Mesendoderm (in vitro differentiated cells): ENCODE results near the gene CCR5AS.

Experiments used
- DNase-seq: peaks from one replicate; pipeline ENCODE4 v3.0.0; 2013
- H2AK5ac ChIP-seq: 2 replicates; pipeline ENCODE4 v1.6.1; 2013; ENCODE audit warnings: low read length, inconsistent platforms
- H2BK120ac ChIP-seq: 2 replicates; pipeline ENCODE4 v1.6.1; 2013; ENCODE audit warnings: low read depth, mild to moderate bottlenecking, low read length, moderate library complexity, mixed read lengths
- H2BK15ac ChIP-seq: replicated peaks from 2 replicates; pipeline ENCODE4 v1.6.1; 2013; ENCODE audit warnings: low read depth, mild to moderate bottlenecking, moderate library complexity
- H2BK5ac ChIP-seq: 2 replicates; pipeline ENCODE4 v1.6.1; 2013; ENCODE audit warnings: low read length, inconsistent platforms
- H3K18ac ChIP-seq: 2 replicates; pipeline ENCODE4 v1.6.1; 2013; ENCODE audit warnings: mild to moderate bottlenecking, low read length, mixed read lengths
- H3K23ac ChIP-seq: one replicate; pipeline ENCODE4 v1.6.1; 2013; ENCODE audit warnings: low read length
- H3K27ac ChIP-seq: 2 replicates; pipeline ENCODE4 v1.5.1; 2013; ENCODE audit warnings: low read depth, mild to moderate bottlenecking, inconsistent platforms, low read length, moderate library complexity
- H3K27me3 ChIP-seq: 2 replicates; pipeline ENCODE4 v1.6.1; 2013; ENCODE audit warnings: low read length, control low read depth, mild to moderate bottlenecking, inconsistent platforms; ENCODE audit not compliant: insufficient read depth, poor library complexity
- H3K36me3 ChIP-seq: 2 replicates; pipeline ENCODE4 v1.6.1; 2013; ENCODE audit warnings: low read length, inconsistent platforms; ENCODE audit not compliant: control insufficient read depth, insufficient read depth
- H3K4ac ChIP-seq: one replicate; pipeline ENCODE4 v1.6.1; 2013; ENCODE audit warnings: low read depth, mild to moderate bottlenecking, low read length, moderate library complexity
- H3K4me1 ChIP-seq: 2 replicates; pipeline ENCODE4 v1.6.1; 2013; ENCODE audit warnings: low read depth, low read length, inconsistent platforms; ENCODE audit not compliant: control insufficient read depth
- H3K4me2 ChIP-seq: 2 replicates; pipeline ENCODE4 v1.6.1; 2013; ENCODE audit warnings: low read length
- H3K4me3 ChIP-seq: 2 replicates; pipeline ENCODE4 v1.5.1; 2013; ENCODE audit warnings: mild to moderate bottlenecking, low read length
- H3K56ac ChIP-seq: one replicate; pipeline ENCODE4 v1.6.1; 2013; ENCODE audit warnings: low read length
- H3K79me1 ChIP-seq: 2 replicates; pipeline ENCODE4 v1.6.1; 2013; ENCODE audit warnings: low read length, inconsistent platforms
- H3K79me2 ChIP-seq: 2 replicates; pipeline ENCODE4 v1.6.1; 2013; ENCODE audit warnings: mild to moderate bottlenecking, low read length; ENCODE audit not compliant: control insufficient read depth, insufficient read depth
- H3K9ac ChIP-seq: 2 replicates; pipeline ENCODE4 v1.6.1; 2013; ENCODE audit warnings: low read length, inconsistent platforms
- H4K5ac ChIP-seq: one replicate; pipeline ENCODE4 v1.6.1; 2013; ENCODE audit warnings: low read length
- H4K8ac ChIP-seq: one replicate; pipeline ENCODE4 v1.6.1; 2013; ENCODE audit warnings: low read depth, mild to moderate bottlenecking, control low read depth, low read length, moderate library complexity
- WGBS: extraction: QIAGEN DNeasy Blood & Tissue Kit; methylation state at CpG from one replicate; pipeline ENCODE4 v1.1.7; 2013; ENCODE audit warnings: low lambda C conversion rate, missing lambda C conversion rate; ENCODE audit not compliant: insufficient coverage; ENCODE audit errors: extremely low coverage; 5-methylcytosine and 5-hydroxymethylcytosine counted together

The CCR5AS gene

GRCh38 chr3:46348823-46349482 lies 57.9 kb downstream of the CCR5AS start:
- H3K36me3 ChIP-seq, result no peaks in the 10 kb centered on the region
- H3K56ac ChIP-seq, result no peak overlapping the region
- no peak overlapping the region for H4K8ac ChIP-seq
- no peaks in the 10 kb centered on the region for H3K79me2 ChIP-seq
- DNase-seq, result no peak
- no peak overlapping the region for H2BK5ac ChIP-seq
- H4K5ac ChIP-seq, result no peak overlapping the region
- no peak overlapping the region for H2BK120ac ChIP-seq
- H2BK15ac ChIP-seq, result no peak overlapping the region
- H3K4ac ChIP-seq, result no peak overlapping the region
- H3K4me3 ChIP-seq, result no peak overlapping the region
- H3K4me2 ChIP-seq, result no peak overlapping the region
- H3K27me3 ChIP-seq, result no peaks in the 10 kb centered on the region
- H3K4me1 ChIP-seq, result no peaks in the 10 kb centered on the region
- no peak overlapping the region for H2AK5ac ChIP-seq
- H3K79me1 ChIP-seq, result no peaks in the 10 kb centered on the region
- H3K27ac ChIP-seq, result no peak overlapping the region
- no CpG with 5 or more reads among the region's 3 CpGs for WGBS
- no peak overlapping the region for H3K23ac ChIP-seq
- H3K18ac ChIP-seq, result no peak overlapping the region
- H3K9ac ChIP-seq, result no peak overlapping the region

- H4K5ac ChIP-seq, result no peak overlapping the region
- no peak overlapping the region for H3K56ac ChIP-seq
- no peak overlapping the region for H3K23ac ChIP-seq
- no peaks in the 10 kb centered on the region for H3K27me3 ChIP-seq
- H3K79me1 ChIP-seq, result no peaks in the 10 kb centered on the region
- H2BK15ac ChIP-seq, result no peak overlapping the region
- no peak overlapping the region for H3K4ac ChIP-seq
- no peaks in the 10 kb centered on the region for H3K79me2 ChIP-seq
- H3K18ac ChIP-seq, result no peak overlapping the region
- DNase-seq, result no peak
- no peak overlapping the region for H3K4me3 ChIP-seq
- no peak overlapping the region for H3K27ac ChIP-seq
- no peak overlapping the region for H2AK5ac ChIP-seq
- no peak overlapping the region for H3K9ac ChIP-seq
- H2BK5ac ChIP-seq, result no peak overlapping the region
- H3K4me1 ChIP-seq, result no peaks in the 10 kb centered on the region
- H2BK120ac ChIP-seq, result no peak overlapping the region
- WGBS, result no CpG with 5 or more reads among the region's 4 CpGs
- no peaks in the 10 kb centered on the region for H3K36me3 ChIP-seq
- no peak overlapping the region for H4K8ac ChIP-seq
- H3K4me2 ChIP-seq, result no peak overlapping the region
Observed at GRCh38 chr3:46344476-46344875, 62.4 kb downstream of the CCR5AS start.

- WGBS, result no CpG with 5 or more reads among the region's 1 CpG
- H3K23ac ChIP-seq, result no peak overlapping the region
- H3K79me1 ChIP-seq, result no peaks in the 10 kb centered on the region
- no peak overlapping the region for H3K4me3 ChIP-seq
- H3K4me1 ChIP-seq, result no peaks in the 10 kb centered on the region
- H3K27me3 ChIP-seq, result no peaks in the 10 kb centered on the region
- H4K8ac ChIP-seq, result no peak overlapping the region
- no peak overlapping the region for H2AK5ac ChIP-seq
- no peaks in the 10 kb centered on the region for H3K79me2 ChIP-seq
- H2BK120ac ChIP-seq, result no peak overlapping the region
- no peak overlapping the region for H2BK5ac ChIP-seq
- H3K9ac ChIP-seq, result no peak overlapping the region
- H3K18ac ChIP-seq, result no peak overlapping the region
- DNase-seq, result no peak
- no peak overlapping the region for H2BK15ac ChIP-seq
- no peaks in the 10 kb centered on the region for H3K36me3 ChIP-seq
- H3K56ac ChIP-seq, result no peak overlapping the region
- no peak overlapping the region for H3K4ac ChIP-seq
- H4K5ac ChIP-seq, result no peak overlapping the region
- no peak overlapping the region for H3K4me2 ChIP-seq
- H3K27ac ChIP-seq, result no peak overlapping the region
Observed at GRCh38 chr3:46338840-46339239, 68.0 kb downstream of the CCR5AS start.

GRCh38 chr3:46337911-46338310 lies 69.0 kb downstream of the CCR5AS start:
- Histone ChIP-seq H3K79me1 (no peaks in the 10 kb centered on the region), H2AK5ac (no peak overlapping the region), H4K5ac (no peak overlapping the region), H3K4ac (no peak overlapping the region), H3K79me2 (no peaks in the 10 kb centered on the region), H3K9ac (no peak overlapping the region), H3K23ac (no peak overlapping the region), H3K4me1 (no peaks in the 10 kb centered on the region), H4K8ac (no peak overlapping the region), H3K27ac (no peak overlapping the region), H3K4me3 (no peak overlapping the region), H3K27me3 (no peaks in the 10 kb centered on the region), H3K36me3 (no peaks in the 10 kb centered on the region), H3K56ac (no peak overlapping the region), H2BK120ac (no peak overlapping the region), H3K4me2 (no peak overlapping the region), H2BK5ac (no peak overlapping the region), H2BK15ac (no peak overlapping the region), H3K18ac (no peak overlapping the region)
- no peak for DNase-seq

- no peak overlapping the region for H3K56ac ChIP-seq
- H4K5ac ChIP-seq, result no peak overlapping the region
- no peak overlapping the region for H3K4me2 ChIP-seq
- H3K18ac ChIP-seq, result no peak overlapping the region
- no peak overlapping the region for H3K23ac ChIP-seq
- H3K27me3 ChIP-seq, result no peaks in the 10 kb centered on the region
- no peaks in the 10 kb centered on the region for H3K79me2 ChIP-seq
- no peak for DNase-seq
- H3K9ac ChIP-seq, result no peak overlapping the region
- H3K79me1 ChIP-seq, result no peaks in the 10 kb centered on the region
- no peak overlapping the region for H3K4ac ChIP-seq
- H3K4me3 ChIP-seq, result no peak overlapping the region
- no peak overlapping the region for H3K27ac ChIP-seq
- H4K8ac ChIP-seq, result no peak overlapping the region
- no peaks in the 10 kb centered on the region for H3K4me1 ChIP-seq
- no CpG with 5 or more reads among the region's 3 CpGs for WGBS
- H2BK15ac ChIP-seq, result no peak overlapping the region
- no peak overlapping the region for H2BK5ac ChIP-seq
- no peak overlapping the region for H2AK5ac ChIP-seq
- no peaks in the 10 kb centered on the region for H3K36me3 ChIP-seq
- H2BK120ac ChIP-seq, result no peak overlapping the region
Observed at GRCh38 chr3:46335541-46335940, 71.3 kb downstream of the CCR5AS start.

- Histone ChIP-seq H4K5ac (no peak overlapping the region), H3K36me3 (no peaks in the 10 kb centered on the region), H3K18ac (no peak overlapping the region), H3K4me3 (no peak overlapping the region), H2BK5ac (no peak overlapping the region), H2BK15ac (no peak overlapping the region), H3K4me1 (no peaks in the 10 kb centered on the region), H3K79me2 (no peaks in the 10 kb centered on the region), H3K4me2 (no peak overlapping the region), H4K8ac (no peak overlapping the region), H2AK5ac (no peak overlapping the region), H3K79me1 (no peaks in the 10 kb centered on the region), H3K4ac (no peak overlapping the region), H3K27me3 (no peaks in the 10 kb centered on the region), H3K23ac (no peak overlapping the region), H3K56ac (no peak overlapping the region), H2BK120ac (no peak overlapping the region), H3K27ac (no peak overlapping the region), H3K9ac (no peak overlapping the region)
- no CpG with 5 or more reads among the region's 4 CpGs for WGBS
- DNase-seq, result no peak
Observed at GRCh38 chr3:46334741-46335478, 72.0 kb downstream of the CCR5AS start.
